Activated CD4-positive, CD25-positive, alpha-beta regulatory T cell treated with anti-CD3 and anti-CD28 coated beads, Interleukin-2, amount 50 U/mL, for 16 hours (primary cell): ENCODE results near the gene CBFA2T3.

Experiments
- DNase-seq: peaks from one replicate; pipeline ENCODE4 v3.0.0-alpha.2; 2020; ENCODE audit warnings: low read depth, low spot score

Gene CBFA2T3

GRCh38 chr16:88976366-88977017 is 515 bp downstream of the CBFA2T3 start:
- no peak for DNase-seq

DNA sequence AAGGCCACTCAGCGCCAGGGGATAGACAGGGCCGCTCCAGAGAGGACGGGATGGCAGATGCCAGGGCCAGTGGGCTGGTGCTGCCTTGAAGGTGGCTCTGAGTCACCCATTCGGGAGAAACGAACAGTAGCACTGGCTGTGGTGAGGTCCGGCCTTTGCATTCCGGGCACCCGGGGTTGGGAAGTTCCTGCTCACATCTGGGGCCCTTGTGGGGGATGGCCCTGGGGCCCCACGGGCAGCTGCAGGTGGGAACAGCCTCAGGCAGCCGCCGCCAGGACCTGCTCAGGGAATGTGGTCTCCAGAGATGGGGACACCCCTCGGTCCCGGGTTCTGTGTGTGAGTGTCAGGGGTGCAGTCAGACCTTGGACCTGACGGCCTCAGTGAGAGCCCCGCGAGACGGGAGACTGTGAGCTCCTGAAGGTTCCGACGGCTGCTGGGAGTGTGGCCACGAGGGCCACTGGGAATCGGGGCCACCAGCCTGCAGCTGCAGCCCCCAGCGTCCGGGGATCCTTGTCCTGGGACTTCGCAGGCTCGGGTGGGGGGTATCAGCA is 1.4 kb downstream of the CBFA2T3 start:
- DNase-seq = no peak

DNA sequence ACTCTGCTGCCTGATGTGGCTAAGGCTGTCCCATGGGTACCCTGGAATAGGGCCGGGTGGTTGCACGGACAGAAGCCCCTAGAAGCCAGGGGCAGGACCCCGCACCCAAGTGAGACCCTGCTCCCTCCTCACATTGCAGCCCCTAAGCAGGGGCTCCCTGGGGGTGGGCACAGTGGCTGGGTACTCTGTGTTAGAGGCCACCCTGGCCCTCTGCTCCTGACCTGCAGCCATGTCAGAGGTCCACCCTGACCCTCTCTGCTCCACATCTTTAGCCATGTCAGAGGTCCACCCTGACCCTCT is 2.1 kb downstream of the CBFA2T3 start:
- no peak for DNase-seq

DNA sequence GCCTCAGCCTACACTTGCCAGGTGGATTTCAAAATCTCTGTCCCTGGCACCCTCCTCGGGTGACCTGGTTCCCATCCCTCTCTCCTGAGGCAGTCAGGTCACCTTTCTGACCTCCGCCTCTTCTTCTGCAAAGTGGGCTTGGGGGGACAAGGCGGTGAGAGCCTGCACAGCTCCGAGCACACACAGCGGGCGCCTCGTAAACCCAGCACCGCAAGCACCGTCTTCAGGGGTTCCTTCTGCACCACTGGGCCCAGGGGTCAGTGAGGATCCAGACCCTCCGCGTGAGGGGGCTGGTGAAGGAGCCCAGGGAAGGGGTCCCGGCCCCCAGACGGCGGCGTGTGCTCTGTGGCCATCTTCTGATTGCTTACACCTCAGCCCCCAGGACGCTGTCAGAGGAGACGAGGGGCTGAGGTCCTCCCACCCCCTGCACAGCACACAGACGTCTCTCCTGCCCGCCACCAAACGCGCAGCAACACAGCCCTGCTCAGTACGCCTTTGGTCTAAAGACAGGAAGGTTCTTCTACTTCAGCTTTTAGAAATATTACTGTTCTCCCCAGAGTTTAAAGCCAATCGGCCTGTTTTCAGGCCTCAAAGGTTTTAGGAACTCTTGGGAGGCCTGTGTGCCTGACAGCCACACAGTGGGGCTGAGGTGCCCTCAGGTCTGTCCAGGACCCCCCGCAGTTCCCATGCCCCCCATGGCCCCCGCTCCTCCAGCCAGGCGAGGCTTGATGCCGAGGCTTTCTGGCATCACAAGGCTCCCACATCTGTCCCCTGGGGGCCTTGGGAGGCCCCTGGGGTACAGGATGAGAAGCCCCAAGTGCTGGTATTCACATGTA is 2.7 kb downstream of the CBFA2T3 start:
- DNase-seq = no peak

DNA sequence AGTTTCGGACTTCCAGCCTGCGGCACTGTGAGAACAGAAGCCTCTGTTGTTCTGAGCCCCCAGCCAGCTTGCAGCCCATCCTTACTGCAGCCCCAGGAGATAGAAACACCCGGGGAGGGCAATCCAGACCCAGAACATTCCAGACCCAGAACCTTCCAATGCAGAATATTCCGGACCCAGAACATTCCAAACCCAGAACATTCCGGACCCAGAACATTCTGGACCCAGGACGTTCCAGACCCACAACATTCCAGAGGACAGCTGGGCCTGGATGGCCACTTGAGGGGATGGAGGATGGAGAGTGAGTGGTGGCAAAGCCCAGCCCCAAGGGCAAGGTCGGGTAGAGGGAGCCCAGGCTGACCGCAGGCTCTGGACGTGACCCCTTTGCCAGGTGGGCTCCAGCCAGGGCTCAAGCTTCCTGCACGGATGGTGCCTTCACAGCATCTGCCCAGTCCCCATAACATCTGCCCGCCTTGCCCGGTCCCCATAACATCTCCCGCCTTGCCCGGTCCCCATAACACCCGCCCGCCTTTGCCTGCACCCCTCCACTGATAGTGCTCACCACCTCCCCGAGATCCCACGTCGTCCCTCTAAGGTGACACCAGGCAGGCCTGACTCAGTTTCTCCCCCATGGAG is 3.5 kb downstream of the CBFA2T3 start:
- no peak for DNase-seq

DNA sequence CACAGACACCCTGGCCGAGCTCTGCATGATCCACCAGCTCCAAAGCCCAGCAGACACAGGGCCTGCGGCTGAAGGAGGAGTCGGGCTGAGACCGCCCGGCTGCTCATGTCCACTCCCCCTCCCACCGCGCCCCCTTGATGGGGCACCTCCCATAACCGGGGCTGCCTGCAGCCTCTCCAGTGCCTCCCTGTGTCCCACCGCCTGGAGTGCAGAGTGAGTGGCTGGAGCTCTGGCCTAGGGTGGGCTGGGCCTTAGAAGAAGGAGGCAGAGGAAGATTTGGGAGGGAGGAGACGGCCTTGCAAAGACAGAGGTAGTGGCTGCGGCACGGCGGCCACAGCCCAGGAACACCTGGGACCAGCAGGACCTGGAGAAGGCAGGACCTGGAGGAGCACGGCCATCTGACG is 4.0 kb downstream of the CBFA2T3 start:
- DNase-seq = no peak

- DNase-seq = no peak
Measured at GRCh38 chr16:88972349-88972748, 4.7 kb downstream of the CBFA2T3 start.

DNA sequence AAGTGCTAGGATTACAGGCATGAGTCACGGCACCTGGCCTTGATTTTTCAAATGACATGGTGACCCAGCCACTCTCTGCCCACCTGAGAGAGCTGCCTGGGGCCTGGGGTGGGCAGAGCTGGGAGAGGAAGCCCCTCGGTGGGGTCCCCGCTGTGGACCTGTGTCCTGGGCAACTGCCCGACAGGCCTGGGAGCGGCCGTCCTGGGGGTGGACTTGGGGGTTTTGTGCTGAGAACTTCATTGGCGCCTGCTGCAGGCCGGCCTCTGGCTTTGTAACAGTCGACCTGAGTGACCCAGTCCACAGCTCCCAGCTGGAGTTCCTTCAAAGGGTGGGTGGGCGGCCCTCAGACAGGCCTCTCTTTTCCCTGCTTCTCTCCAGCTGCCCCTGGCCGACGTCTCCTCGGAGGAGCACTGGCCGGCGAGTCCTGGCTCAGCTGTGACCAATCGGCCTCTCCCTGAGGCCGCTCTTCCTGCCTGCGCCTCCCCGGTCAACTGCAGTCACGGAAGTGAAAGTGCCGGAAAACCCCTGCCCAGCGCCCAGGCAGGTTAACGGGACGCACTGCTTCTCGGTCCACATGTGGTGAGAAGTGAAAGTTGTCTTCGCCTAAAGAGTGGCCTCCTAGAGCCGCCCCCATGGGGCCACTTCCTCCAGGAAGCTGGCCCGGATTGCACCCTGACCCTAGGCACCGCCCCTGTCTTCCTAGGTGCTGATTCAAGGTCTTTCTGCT is 5.5 kb downstream of the CBFA2T3 start:
- no peak for DNase-seq

GRCh38 chr16:88970539-88971065 is 6.4 kb downstream of the CBFA2T3 start:
- DNase-seq = no peak

DNA sequence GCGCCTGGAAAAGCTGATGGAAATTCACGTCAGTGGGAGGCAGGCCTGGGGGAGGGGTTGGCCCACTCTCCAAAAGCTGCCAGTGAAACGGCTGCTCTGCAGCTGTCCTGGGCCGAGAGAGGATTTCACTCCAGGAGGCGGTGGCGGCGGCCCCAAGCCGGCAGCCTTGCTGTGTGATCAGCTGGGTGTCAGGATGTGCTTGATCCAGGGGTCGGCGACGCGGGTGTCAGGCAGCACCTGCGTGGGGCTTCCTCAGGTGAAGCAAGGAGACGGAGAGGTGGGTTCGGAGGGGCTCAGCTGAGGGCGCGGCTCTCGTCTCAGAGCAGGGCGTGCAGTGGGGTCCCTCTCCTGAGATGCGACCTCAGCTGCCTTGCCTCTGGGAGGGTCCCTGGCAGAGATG is 7.0 kb downstream of the CBFA2T3 start:
- no peak for DNase-seq

DNA sequence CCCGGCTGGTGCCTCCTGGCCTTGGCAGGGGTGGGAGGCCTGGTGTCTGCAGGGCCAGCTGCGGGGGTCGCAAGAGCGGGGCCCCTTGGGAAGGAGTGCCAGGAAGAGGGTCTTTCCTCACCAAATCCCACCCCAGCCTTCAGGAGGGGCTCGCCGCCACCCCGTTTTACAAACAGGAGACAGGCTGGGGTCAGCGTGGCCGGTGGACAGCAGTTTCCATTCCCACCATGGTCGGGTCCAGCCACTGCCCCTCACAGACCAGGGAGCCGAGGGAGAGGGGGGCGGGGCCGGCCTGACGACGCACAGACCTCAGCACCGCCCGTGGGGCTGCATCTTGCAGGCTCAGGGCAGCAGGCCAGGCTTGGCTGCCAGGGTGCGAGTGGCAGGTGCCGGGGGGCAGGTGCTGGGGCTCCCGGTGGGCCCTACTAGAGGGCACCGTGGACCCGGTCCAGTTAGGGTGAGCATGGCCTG is 7.6 kb downstream of the CBFA2T3 start:
- DNase-seq = no peak

- no peak for DNase-seq
Measured at GRCh38 chr16:88968589-88969280, 8.3 kb downstream of the CBFA2T3 start.

DNA sequence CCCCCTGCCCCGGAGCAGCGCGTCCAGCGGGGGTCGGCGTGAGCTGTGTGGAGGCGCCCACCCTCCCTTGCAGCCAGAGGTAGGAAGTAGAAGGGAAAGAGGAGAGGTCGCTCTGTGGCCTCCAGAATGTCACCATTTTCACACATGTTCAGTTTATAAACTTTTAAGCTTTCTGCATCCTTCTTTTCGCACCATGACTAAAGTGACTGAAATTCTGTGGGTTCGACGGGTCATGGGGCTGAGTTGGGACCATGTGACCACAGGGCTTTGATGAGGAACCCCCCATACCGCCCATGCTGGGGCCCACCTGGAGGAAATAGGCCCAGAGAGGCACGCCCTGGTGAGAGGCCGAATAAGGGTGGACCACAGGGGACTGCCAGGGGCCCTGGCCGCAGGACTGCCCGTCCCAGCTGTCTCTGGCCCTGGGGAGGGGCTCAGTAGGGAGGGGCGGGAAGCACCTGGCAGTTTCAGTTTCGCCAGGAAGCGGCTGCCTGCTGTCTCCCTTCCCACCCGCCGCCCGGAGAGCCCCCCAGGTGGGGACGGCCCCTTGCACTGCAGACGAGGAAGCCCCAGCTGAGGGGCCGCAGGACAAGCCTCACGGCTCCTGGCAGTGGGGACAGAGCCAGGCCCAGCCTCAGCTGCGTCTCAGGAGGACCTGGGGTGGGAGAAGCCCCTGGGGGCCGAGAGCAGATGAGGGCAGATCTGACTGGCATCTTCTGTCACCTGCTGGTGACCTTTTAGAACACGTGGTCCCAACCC is 9.0 kb downstream of the CBFA2T3 start:
- no peak for DNase-seq

DNA sequence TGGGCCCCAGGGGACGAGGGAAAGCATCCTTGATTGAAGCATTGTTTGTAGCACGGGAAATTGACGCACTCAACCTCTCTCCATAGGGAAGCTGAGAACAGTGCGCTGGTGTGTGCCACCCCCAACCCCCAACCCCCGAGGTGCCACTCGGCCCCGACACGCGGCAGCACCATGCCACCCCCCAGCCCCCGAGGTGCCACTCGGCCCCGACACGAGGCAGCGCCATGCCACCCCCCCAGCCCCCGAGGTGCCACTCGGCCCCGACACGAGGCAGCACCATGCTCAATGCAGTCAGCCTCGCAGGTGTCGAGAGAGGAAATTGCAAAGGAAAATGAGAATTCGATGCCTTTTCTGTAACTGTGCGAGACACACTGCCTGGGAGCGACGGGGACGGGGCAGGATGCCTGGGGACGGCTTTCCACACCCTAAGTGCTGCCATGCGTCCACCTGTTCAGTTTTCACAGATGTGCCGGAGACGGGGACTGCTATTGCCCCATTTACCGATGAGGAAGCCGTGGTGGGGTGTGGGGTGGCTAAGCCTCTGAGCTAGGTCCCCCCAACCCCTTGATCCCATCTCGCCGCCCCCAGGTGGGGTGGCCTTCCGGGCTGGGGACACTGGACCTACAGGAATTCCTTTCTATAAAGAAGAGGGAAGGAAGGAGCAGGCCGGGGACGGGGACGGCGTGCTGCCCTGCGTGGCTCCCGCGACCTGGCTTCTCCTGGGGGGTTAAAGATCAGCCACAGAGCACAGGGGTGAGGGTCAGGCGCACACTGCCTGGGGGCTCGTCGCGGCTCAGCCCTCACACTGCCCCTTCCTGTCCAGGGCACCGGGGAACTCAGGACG is 9.8 kb downstream of the CBFA2T3 start:
- no peak for DNase-seq

DNA sequence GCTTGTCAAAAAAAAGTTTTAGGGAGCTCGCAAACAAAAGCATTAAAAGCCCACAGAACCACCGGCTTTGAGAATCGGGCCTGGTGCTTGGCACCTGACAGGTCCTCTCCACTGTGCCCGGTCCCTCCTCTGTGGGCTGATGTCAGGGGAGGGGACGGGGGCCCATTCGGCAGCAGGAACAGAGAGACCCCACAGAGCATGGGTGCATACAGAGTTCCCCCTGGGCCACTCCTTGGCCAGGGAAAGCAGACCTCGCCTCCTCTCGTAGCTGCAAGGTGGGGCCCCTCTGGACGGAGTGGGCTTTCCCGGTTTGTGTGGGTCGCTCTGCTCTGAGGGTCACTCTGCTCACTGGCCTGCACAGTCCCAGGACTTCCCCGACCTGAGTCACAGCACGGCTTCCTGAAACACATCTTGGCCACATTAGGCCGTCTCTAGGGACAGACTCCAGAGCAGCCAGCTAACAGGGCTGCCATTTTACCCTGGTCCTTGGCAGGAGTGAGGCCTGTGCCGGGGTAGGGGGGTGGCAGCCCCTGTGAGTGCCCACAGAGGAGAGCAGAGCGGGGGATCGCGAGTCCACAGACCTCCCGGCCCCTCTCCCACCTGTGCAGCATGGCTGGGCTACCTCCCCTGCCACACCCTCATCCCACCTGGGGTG is 11.1 kb downstream of the CBFA2T3 start:
- no peak for DNase-seq

DNA sequence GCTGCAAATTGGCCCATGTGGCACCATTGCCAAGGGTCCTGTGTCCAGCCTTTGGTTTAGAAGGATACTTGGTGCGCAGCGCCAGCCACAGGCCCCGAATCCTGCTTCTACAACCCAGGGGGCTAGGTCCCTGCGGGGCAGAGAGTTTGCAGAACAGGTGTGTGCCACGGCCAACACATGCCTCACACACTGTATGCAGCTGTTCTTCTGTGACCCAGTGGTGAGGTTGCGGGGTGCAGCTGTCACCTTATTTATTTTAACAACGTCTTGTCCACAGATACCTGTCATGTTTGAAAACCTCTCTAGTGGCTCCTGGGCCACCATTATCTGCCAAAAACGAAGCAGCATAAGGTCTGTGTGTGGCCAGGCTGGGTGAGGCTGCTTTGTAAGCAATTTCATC is 11.6 kb downstream of the CBFA2T3 start:
- DNase-seq = no peak

DNA sequence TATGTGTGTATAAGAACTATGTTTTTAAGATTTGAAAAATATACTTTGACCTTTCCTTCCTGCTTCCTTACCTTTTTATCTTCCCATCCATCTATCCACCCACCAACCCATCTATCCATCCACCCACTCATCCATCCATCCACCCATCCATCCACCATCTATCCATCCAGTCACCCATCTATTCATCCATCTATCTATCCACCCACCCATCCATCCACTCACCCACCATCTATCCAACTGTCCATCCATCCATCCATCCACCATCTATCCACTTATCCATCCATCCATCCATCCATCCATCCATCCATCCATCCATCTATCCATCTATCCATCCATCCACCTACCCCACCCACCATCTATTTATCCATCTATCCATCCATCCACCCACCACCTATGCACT is 12.4 kb downstream of the CBFA2T3 start:
- no peak for DNase-seq

DNA sequence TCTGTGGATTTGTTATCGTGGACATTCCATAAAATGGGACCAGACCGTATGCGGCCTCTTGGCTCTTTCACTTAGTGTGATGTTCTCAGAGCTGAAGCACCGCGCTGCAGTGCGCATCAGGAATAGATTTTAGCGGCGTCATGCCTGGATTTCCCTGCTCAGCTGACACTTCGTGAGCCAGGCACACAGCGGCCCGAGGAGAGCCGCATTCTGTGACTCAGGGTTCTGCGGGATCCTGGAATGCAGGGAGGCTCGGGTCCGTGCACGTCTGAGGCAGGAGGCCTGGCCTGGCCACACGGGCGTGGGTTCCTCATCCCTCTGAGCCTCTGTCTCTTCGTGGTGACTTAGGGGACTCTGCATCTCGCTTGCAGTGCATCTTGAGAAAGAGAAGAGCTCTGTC is 13.4 kb downstream of the CBFA2T3 start:
- no peak for DNase-seq
